Activated T-helper 1 cell treated with anti-CD3 and anti-CD28 coated beads, Interleukin-12 subunit alpha, Interleukin-12 subunit beta, Interleukin-2, Interleukin-4 antibody, amounts not matched to agents 30 ng/mL and 10 ng/mL and 1 ng/mL, durations not matched to agents 14 hours and 24 hours and 36 hours (primary cell): ENCODE results near the gene MICAL3. TPM values are rescaled to one million over a fixed set of nuclear protein-coding genes. Genes with fewer than 3 reads are reported as not detected.

Source experiments
- DNase-seq: peaks from one replicate; pipeline ENCODE4 v3.0.0; 2021; ENCODE audit warnings: low spot score
- H3K27ac Mint-ChIP-seq: one replicate; pipeline ENCODE4 v1.8.0; 2021; ENCODE audit warnings: mild to moderate bottlenecking, mixed read lengths
- H3K27me3 Mint-ChIP-seq: one replicate; pipeline ENCODE4 v1.8.0; 2022; ENCODE audit warnings: mild to moderate bottlenecking, moderate library complexity, mixed read lengths; ENCODE audit not compliant: insufficient read depth
- H3K36me3 Mint-ChIP-seq: one replicate; pipeline ENCODE4 v1.8.0; 2021; ENCODE audit warnings: low read depth, mixed read lengths
- H3K4me1 Mint-ChIP-seq: one replicate; pipeline ENCODE4 v1.8.0; 2021; ENCODE audit warnings: low read depth, mixed read lengths
- H3K4me3 Mint-ChIP-seq: one replicate; pipeline ENCODE4 v1.8.0; 2021; ENCODE audit warnings: mild to moderate bottlenecking, moderate library complexity, mixed read lengths
- H3K9me3 Mint-ChIP-seq: one replicate; pipeline ENCODE4 v1.8.0; 2021; ENCODE audit warnings: mixed read lengths
- intact Hi-C: fragments of 100-400 bp; cut with micrococcal nuclease; formaldehyde crosslinking; loops from one replicate; pipeline ENCODE4 v1.15.1; 2024
- total RNA-seq: library from RNA; stranded (reverse); gene quantifications from 2 replicates; pipeline ENCODE4 v1.2.3, GENCODE V29; 2022

MICAL3 gene
- total RNA-seq, 1 donor from 2014 or later = 50.6 TPM

DNA sequence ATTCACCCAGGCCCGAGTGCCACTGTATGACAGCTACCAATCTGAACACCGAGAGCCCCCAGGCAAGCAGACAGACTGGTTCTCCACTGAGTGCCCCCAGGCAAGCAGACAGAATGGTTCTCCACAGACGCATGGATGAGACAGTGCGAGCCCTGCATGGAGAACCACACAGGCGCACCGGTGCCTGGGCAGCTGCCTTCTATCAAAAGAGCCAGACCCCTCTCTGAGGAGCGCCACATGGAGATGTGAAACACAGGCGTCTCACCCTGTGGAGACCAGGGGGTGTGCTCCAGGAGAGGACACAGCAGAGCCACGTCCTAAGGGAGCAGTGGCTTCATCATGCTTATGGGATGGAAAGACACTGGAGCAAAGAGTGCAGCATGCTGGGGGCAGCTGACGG lies 155.6 kb downstream of the MICAL3 start:
- Mint-ChIP-seq H3K27ac (no peak overlapping the region), H3K4me3 (no peak overlapping the region), H3K4me1 (no peaks in the 10 kb centered on the region), H3K27me3 (no peaks in the 10 kb centered on the region), H3K9me3 (no peaks in the 10 kb centered on the region), H3K36me3 (peaks cover 10% of the 10 kb centered on the region)
- intact Hi-C loops = no loop called here
- DNase-seq = no peak

DNA sequence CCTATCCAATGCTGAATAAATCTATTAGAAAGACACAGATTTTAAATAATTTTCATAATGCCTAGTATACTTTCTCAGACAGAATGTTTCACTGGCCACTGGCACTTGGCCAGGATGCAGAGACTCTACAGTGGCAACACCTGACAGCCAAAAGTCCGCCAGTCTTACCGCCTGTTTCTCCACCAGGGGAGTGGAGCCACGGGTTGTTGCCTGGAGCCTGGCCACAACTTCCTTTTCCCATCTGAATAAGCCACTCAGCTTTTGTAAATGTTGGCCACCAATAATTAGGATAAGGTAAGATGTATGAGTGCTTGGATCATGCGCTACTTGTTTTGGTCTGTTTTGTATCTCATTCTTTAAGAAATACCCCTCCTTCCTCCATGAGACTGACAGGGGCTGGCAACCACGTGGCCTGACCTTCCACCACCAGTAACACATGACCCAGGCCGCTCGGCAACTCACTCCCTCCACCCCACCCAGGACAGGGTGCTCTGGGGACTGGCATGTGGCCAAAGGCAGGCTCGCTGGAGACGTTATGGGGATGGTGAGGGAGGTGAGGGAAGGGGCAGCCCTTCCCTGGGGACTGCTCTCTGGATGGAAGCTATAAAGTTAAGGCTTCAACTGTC lies 157.1 kb downstream of the MICAL3 start:
- peaks cover 11% of the 10 kb centered on the region for H3K4me1 Mint-ChIP-seq
- no peak for DNase-seq
- no peak overlapping the region for H3K27ac Mint-ChIP-seq
- intact Hi-C loops = no loop called here
- no peaks in the 10 kb centered on the region for H3K27me3 Mint-ChIP-seq
- no peak overlapping the region for H3K4me3 Mint-ChIP-seq
- peaks cover 10% of the 10 kb centered on the region for H3K36me3 Mint-ChIP-seq
- no peaks in the 10 kb centered on the region for H3K9me3 Mint-ChIP-seq

DNA sequence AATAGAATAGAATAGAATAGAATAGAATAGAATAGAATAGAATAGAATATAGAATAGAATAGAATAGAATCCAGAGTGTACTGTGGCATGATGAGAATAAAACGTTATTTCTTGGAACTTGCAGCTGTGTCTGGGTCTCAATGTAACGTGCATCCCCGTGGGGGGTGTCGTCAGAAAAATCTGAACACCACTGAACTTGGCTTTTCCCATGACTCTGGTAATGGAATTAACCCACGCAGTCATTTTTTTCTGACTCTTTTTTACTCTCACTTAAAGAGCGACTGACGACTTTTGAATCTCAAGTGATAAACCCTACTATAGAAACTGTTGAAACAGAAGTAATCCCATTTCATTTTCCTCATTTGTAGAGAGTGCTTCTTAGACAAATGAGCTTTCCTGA lies 157.7 kb downstream of the MICAL3 start:
- no peaks in the 10 kb centered on the region for H3K27me3 Mint-ChIP-seq
- DNase-seq = no peak
- peaks cover 10% of the 10 kb centered on the region for H3K36me3 Mint-ChIP-seq
- intact Hi-C loops = no loop called here
- peaks cover 11% of the 10 kb centered on the region for H3K4me1 Mint-ChIP-seq
- H3K9me3 Mint-ChIP-seq = no peaks in the 10 kb centered on the region
- no peak overlapping the region for H3K27ac Mint-ChIP-seq
- H3K4me3 Mint-ChIP-seq = no peak overlapping the region

DNA sequence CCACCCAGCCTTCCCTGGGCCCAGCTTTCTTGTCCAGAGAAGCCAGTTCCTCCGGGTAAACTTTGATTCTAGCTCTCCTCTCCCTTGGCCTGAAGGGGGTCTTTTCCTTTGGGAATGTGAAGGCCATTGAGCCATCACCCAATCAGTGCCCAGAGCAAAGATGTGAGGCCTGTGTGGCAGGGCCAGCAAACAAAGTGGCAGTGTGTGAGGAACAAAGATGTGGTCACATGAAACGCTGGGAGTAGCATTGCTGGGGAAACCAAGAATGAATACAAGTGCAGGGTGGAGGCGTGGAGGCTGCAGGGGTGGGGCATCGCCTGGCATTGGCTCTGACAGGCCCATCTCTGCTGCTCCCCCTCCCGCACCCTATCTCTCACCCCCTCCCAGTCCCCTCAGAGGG lies 158.2 kb downstream of the MICAL3 start:
- H3K36me3 Mint-ChIP-seq = peaks cover 6% of the 10 kb centered on the region
- H3K4me3 Mint-ChIP-seq = no peak overlapping the region
- intact Hi-C loops = no loop called here
- H3K9me3 Mint-ChIP-seq = no peaks in the 10 kb centered on the region
- DNase-seq = no peak
- peaks cover 11% of the 10 kb centered on the region for H3K4me1 Mint-ChIP-seq
- H3K27ac Mint-ChIP-seq = no peak overlapping the region
- H3K27me3 Mint-ChIP-seq = no peaks in the 10 kb centered on the region

DNA sequence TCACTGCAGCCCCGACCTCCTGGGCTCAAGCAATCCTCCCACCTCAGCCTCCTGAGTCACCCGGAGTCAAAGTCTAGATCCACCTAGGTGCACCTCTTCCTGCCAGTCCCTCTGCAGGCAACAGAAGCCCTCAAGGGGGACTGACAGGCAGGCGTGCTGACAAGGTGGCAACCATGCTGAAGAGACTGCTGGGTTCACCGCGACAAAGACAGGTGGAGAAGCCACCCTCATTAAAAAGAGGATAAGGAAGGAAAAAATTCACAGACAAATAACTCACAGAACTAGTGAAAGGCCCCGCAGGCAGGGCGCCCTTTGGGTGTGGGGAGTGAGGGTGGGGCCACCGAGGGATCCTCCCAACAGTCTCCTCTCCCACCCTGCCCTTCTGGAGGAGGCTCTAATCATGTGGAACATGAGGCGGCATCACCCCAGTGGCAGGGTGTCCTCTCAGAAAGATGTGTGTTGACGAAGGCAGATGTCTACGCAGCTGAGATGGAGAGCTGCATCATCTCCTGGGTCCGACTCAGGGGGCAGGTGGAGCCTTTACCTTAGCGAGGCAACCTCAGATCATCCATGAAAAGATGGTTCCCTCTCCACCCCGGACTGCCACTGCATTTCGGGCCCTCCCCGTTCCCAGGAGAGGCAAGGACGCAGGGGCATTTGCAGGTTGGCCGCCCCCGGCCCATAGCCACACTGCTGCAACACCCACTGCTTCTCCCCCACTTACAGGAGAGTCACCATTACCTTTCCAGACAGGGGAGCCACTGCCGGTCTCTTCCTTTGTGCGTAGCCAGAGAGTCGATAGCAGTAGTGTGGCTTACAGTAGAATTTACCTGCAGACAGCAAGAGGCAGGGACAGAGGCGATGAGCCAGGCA lies 158.9 kb downstream of the MICAL3 start:
- Mint-ChIP-seq H3K4me3 (no peak overlapping the region), H3K4me1 (peaks cover 11% of the 10 kb centered on the region), H3K27ac (no peak overlapping the region), H3K27me3 (no peaks in the 10 kb centered on the region), H3K36me3 (peaks cover 4% of the 10 kb centered on the region), H3K9me3 (no peaks in the 10 kb centered on the region)
- intact Hi-C loops = no loop called here
- no peak for DNase-seq

DNA sequence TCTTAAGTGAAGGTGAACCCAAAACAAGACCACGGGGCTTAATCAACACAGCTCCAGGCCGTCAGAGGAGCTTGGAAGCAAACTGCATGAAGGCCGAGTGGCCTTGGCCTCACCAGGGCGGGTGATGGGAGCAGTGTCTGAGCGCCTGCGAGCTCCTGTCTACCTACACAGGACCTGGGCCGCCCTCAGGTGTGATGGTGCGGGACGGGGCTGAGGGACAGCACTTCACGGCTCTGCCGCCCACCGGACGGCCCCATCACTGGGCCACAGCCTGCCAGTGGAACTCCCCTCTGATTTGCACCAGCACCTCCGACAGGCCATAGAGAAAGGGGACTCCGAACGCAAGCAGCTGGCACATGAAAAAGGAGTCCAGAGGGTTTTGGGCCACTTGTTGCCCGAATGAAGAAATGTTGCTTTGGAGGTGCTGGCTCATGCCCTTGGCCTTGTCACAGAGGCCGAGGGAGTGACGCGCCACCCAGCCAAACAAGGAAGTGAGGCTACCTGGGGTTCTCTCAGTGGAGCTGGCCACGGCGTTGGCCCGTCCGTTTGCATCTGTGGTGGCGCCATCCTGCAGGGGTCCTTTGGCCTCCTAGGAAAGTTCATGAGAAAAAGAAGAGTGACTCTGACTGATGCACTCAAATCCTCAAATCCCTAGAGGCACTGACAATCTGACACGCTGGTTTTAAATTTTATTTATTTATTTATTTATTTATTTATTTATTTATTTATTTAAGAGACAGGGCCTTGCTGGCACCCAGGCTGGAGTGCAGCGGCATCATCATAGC lies 159.8 kb downstream of the MICAL3 start:
- H3K4me3 Mint-ChIP-seq = no peak overlapping the region
- intact Hi-C loops = no loop called here
- no peaks in the 10 kb centered on the region for H3K27me3 Mint-ChIP-seq
- no peaks in the 10 kb centered on the region for H3K9me3 Mint-ChIP-seq
- H3K4me1 Mint-ChIP-seq = peaks cover 11% of the 10 kb centered on the region
- H3K27ac Mint-ChIP-seq = no peak overlapping the region
- peaks cover 2% of the 10 kb centered on the region for H3K36me3 Mint-ChIP-seq
- no peak for DNase-seq

DNA sequence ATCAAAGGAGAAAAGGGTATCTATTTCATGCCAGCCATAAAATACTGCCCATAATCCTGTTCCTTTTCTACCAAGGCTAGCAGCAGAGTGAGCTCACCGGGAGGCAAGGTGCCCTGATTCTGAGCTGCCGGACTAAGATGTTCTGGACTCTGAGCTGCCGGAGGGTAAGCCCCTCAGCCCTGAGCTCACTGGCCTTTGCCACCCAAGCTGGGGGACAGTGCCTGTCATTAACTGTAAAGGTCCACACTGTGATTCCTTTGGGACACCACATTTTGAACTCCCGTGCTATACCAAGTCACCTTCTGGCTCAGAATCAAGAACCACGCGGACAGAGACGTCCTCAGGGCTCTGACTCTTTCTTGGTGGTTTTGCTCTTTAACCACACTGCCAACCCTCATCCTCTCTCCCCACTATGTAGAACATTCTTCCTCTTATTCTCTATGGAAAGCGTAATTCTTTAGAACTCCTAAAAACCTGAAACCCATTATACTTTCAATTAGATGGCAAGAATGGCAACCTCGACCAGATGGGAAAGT lies 161.6 kb downstream of the MICAL3 start:
- Mint-ChIP-seq H3K27ac (no peak overlapping the region), H3K4me1 (peaks cover 11% of the 10 kb centered on the region), H3K27me3 (no peaks in the 10 kb centered on the region), H3K36me3 (peaks cover 2% of the 10 kb centered on the region), H3K4me3 (no peak overlapping the region), H3K9me3 (no peaks in the 10 kb centered on the region)
- no peak for DNase-seq
- intact Hi-C loops = no loop called here

DNA sequence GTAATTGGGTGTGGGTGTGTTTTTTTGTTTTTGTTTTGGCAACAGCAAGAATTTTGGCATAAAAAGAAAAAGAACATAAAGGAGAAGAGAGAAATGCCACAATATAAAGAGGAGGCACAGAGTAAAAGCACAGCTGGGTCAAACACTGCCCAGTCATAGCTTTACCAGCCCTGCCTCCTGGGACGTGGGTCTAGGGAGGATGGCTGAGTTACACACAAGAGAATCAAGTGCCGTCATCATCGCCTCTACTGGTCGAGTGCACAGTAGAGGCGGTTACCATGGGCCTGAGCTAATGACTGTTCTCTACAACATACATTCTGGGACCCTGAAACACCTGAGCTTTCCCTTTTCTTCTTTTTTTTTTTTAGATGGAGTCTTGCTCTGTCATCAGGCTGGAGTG lies 162.5 kb downstream of the MICAL3 start:
- intact Hi-C loops = no loop called here

DNA sequence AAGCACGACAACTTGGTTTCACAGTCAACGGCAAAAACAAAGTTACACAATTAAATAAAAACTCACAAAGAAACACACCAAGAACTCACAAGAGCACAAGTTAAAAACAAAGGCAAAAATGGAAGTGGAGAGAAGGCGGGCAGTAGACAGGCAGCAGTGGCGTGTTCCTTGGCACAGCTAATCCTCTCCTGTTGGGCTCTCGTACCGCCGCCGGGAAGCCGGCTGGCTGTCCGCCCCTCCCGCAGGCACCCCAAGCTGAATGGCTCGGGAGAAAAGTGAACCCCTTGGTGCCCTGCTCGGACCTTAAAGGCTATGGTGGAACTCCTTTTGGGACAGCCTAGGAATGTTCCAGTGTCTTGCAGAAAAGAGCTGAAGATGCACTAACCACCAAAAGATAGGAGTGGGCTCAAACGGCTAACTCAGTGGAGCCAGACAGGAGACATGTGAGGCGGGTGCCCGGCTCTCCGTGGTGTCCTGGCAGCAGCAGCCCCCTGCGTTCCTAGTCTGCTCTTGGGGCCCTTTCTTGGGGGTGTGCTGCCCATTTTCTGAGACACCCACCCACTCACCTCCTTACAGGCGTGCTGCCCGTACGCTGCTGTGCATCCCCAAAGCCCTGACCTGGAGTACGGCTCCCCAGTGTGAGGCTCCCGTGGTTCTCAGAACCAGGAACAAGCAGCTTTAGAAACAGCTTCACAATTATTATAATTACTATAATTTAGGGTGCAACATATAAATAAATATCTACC lies 164.0 kb downstream of the MICAL3 start:
- H3K27me3 Mint-ChIP-seq = no peaks in the 10 kb centered on the region
- no peaks in the 10 kb centered on the region for H3K9me3 Mint-ChIP-seq
- no peak for DNase-seq
- H3K4me1 Mint-ChIP-seq = peaks cover 11% of the 10 kb centered on the region
- H3K36me3 Mint-ChIP-seq = peaks cover 2% of the 10 kb centered on the region
- H3K27ac Mint-ChIP-seq = peak overlapping the region; percentile 52
- H3K4me3 Mint-ChIP-seq = no peak overlapping the region
- intact Hi-C loops = no loop called here

More for the DNA sequence above, 162.5 kb downstream of the MICAL3 start:
- H3K27ac Mint-ChIP-seq = no peak overlapping the region
- no peak for DNase-seq
- H3K4me3 Mint-ChIP-seq = no peak overlapping the region
- no peaks in the 10 kb centered on the region for H3K9me3 Mint-ChIP-seq
- H3K27me3 Mint-ChIP-seq = no peaks in the 10 kb centered on the region
- H3K36me3 Mint-ChIP-seq = peaks cover 2% of the 10 kb centered on the region
- peaks cover 11% of the 10 kb centered on the region for H3K4me1 Mint-ChIP-seq

DNA sequence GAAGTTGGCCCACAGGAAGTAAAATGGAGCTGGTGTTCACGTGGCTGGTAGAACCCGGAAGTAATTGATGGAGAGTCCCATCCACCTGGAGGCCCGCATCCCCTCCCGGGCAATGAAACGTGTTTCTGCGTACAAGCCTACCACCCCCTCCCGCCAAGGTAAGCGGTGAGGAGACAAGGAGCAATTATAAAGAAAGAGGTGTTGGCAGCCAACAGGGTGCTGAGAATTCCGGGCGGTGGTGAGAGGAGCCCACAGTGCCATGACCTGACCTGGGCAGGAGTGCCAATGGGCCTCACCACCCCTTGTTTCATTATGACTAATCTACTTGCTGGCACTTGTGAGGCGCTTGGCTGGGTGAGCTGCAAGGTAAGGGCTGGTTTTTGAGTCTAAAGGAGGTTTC lies 166.3 kb downstream of the MICAL3 start:
- Mint-ChIP-seq H3K9me3 (no peaks in the 10 kb centered on the region), H3K4me3 (no peak overlapping the region), H3K27ac (no peak overlapping the region), H3K4me1 (peaks cover 5% of the 10 kb centered on the region), H3K36me3 (no peaks in the 10 kb centered on the region), H3K27me3 (no peaks in the 10 kb centered on the region)
- no peak for DNase-seq
- intact Hi-C loops = no loop called here

DNA sequence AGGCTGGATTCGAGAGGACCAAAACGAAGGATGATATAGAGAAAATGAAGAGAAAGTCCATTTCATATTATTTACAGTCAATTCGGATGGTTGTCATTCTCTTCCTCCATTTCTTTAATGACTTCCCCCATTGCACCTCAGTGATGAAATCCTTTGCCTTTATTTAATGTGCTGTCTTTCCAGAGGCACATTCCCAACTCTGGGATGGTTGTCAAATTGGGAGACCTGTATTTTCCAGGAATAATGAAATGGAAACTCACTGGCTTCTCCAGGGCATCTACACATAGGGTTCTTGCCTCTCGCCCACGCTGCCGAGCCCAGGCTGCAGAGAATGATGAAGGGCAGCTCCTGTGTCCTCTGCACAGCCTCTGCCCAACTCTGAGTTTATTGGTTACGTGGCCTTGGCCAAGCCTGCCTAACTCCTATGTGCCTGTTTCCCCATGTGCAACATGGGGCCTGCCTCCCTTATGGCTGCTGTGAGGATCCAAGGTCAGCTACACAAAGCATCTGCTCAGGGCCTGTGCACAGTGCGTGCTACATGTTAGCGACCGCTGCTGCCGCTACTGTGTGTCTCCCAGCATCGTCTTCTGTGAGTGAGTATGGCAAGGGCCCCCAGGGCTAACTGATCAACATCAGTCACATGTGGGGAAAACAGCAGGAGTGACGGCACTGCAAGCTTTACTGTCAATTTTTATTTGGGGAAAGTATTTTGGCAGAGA lies 168.6 kb downstream of the MICAL3 start:
- H3K4me3 Mint-ChIP-seq = no peak overlapping the region
- H3K4me1 Mint-ChIP-seq = no peaks in the 10 kb centered on the region
- H3K9me3 Mint-ChIP-seq = no peaks in the 10 kb centered on the region
- intact Hi-C loops = no loop called here
- no peaks in the 10 kb centered on the region for H3K36me3 Mint-ChIP-seq
- no peak for DNase-seq
- H3K27ac Mint-ChIP-seq = no peak overlapping the region
- H3K27me3 Mint-ChIP-seq = no peaks in the 10 kb centered on the region

DNA sequence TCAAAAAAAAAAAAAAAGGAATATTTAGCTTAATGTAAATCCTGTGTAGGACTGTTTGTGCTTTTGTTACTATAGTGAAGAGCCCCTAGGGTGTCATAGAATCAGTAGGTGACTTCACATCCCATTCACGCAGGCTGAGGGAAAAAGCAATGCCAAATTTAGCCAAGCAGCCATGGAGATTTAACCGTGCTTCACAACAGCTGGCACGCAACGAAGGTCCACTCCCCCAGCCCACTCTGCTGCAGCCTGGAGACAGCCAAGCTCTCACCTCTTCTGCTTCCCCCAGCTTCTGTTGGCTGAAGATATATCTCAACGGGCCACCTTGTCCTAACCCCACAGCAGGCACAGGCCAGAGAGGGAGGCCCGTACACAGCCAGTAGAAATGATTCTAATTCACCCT lies 171.3 kb downstream of the MICAL3 start:
- intact Hi-C loops = no loop called here
- Mint-ChIP-seq H3K36me3 (no peaks in the 10 kb centered on the region), H3K4me3 (no peak overlapping the region), H3K27me3 (no peaks in the 10 kb centered on the region), H3K27ac (no peak overlapping the region), H3K4me1 (no peaks in the 10 kb centered on the region), H3K9me3 (no peaks in the 10 kb centered on the region)
- no peak for DNase-seq
